Stimulated activated CD8-positive, alpha-beta memory T cell treated with anti-CD3 and anti-CD28 coated beads, Interleukin-7, amount 100 ng/mL, for 48 hours (primary cell): ENCODE measurements around the gene ANKRD13A.
"Not testable (repeated sequence)": the region's sequence is repeated elsewhere in the genome, so short reads cannot be mapped to it uniquely, and the experiment has no call there.

Experiments
- DNase-seq, 2 donors: peaks; one replicate each; pipeline ENCODE4 v3.0.0-alpha.2; 2020; ENCODE audit warnings: low read depth in 1 of 2; ENCODE audit errors: extremely low read depth in 1 of 2

ANKRD13A gene

GRCh38 chr12:109983432-109984142 is 15.6 kb upstream of the ANKRD13A start:
- DNase-seq: no peak

- DNase-seq: not testable (repeated sequence)
Measured at GRCh38 chr12:109986236-109986635, 13.0 kb upstream of the ANKRD13A start.

- no peak for DNase-seq
Measured at GRCh38 chr12:109987615-109988014, 11.6 kb upstream of the ANKRD13A start.

- no peak for DNase-seq
Measured at GRCh38 chr12:109988274-109988673, 11.0 kb upstream of the ANKRD13A start.

GRCh38 chr12:109988903-109989302 is 10.3 kb upstream of the ANKRD13A start:
- DNase-seq: no peak

- DNase-seq: no peak
Measured at GRCh38 chr12:109989380-109989779, 9.8 kb upstream of the ANKRD13A start.

GRCh38 chr12:109991586-109991985 is 7.6 kb upstream of the ANKRD13A start:
- no peak for DNase-seq

- DNase-seq: no peak
Measured at GRCh38 chr12:109993091-109993490, 6.1 kb upstream of the ANKRD13A start.

- no peak for DNase-seq
Measured at GRCh38 chr12:109994401-109995175, 4.6 kb upstream of the ANKRD13A start.

- DNase-seq: no peak
Measured at GRCh38 chr12:109995361-109995685, 3.9 kb upstream of the ANKRD13A start.

- peak; percentile 91 to 95 for DNase-seq
Measured at GRCh38 chr12:109995686-109996482, 3.3 kb upstream of the ANKRD13A start, which contains the start of gene GIT2. GIT2 (minus strand) TSS chr12:109996368; CDS start chr12:109996224, 144 bp downstream.

- no peak for DNase-seq
Measured at GRCh38 chr12:109996483-109996853, 2.8 kb upstream of the ANKRD13A start.

GRCh38 chr12:109997393-109997792 is 1.8 kb upstream of the ANKRD13A start:
- no peak for DNase-seq

GRCh38 chr12:109998241-109998903 is 858 bp upstream of the ANKRD13A start:
- DNase-seq: no peak

GRCh38 chr12:109999649-109999971 is 380 bp downstream of the ANKRD13A start:
- DNase-seq: no peak

- DNase-seq: no peak
Measured at GRCh38 chr12:109999983-110000505, 814 bp downstream of the ANKRD13A start.

GRCh38 chr12:110001596-110001995 is 2.4 kb downstream of the ANKRD13A start:
- DNase-seq: no peak

GRCh38 chr12:110002676-110003515 is 3.7 kb downstream of the ANKRD13A start:
- no peak for DNase-seq

GRCh38 chr12:110004598-110004997 is 5.4 kb downstream of the ANKRD13A start:
- DNase-seq: no peak
